Measurements from ENCODE around the gene OSMR.

The OSMR gene

DNA sequence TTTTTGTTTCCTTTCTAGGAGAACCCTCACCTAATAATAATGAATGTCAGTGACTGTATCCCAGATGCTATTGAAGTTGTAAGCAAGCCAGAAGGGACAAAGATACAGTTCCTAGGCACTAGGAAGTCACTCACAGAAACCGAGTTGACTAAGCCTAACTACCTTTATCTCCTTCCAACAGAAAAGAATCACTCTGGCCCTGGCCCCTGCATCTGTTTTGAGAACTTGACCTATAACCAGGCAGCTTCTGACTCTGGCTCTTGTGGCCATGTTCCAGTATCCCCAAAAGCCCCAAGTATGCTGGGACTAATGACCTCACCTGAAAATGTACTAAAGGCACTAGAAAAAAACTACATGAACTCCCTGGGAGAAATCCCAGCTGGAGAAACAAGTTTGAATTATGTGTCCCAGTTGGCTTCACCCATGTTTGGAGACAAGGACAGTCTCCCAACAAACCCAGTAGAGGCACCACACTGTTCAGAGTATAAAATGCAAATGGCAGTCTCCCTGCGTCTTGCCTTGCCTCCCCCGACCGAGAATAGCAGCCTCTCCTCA lies 87.1 kb downstream of the OSMR start:
- DNase-seq = no peak

DNA sequence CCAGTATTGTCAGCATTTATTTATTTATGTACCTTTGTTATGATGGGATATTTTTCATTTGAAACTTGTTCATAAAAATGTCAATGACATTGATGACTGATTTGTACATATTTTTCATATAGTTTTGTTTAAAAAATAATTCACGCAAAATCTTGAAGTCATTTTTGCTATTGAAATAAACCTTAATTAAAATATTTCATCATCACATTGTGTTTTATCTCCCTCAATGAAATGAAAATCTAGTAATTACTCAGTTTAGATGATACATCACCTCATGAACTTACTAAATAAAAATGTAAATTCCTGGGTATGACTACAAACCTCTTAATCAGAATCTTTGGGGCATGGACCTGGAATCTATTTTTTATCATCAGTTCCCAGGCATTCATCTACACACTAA lies 89.6 kb downstream of the OSMR start:
- DNase-seq = no peak

DNA sequence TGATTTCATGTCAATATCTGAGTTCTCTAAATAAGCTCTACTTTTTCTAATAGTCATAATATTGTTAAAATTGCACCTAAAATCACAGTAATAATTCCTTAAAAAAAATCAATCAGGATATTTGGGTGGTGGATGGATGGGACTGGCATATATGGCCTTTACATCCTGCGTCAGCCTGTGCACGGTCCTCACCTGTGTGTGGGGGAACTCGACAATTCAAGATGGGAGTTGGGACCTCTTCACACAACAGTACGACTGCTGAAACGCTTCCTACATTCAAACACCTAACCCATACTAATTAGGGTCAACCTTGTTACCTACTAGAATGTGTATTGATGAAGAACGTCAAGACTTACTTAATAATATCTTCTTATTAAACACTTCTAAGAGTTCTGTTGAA lies 90.5 kb downstream of the OSMR start:
- no peak for DNase-seq

DNA sequence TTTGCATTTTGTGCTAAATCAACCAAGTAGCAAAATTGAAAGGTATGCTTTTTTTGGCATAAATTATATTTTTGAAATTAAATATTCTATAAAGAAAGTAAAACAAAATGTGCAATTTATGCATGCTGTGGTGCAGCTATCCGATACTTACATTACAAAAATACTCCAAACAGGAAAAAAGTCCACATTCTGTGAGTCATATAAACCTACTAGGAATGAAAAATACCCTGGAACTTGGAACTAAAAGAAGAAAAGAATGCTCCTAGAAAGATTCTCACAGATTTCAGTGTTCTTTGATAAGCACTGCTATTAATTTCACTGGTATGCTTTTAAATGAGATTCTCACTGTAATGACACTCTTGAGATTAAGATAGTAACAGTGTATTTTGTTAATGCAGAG lies 92.6 kb downstream of the OSMR start:
- DNase-seq = no peak

- no peak for DNase-seq
These were observed 93.2 kb downstream of the OSMR start for GRCh38 chr5:38938973-38939372.

DNA sequence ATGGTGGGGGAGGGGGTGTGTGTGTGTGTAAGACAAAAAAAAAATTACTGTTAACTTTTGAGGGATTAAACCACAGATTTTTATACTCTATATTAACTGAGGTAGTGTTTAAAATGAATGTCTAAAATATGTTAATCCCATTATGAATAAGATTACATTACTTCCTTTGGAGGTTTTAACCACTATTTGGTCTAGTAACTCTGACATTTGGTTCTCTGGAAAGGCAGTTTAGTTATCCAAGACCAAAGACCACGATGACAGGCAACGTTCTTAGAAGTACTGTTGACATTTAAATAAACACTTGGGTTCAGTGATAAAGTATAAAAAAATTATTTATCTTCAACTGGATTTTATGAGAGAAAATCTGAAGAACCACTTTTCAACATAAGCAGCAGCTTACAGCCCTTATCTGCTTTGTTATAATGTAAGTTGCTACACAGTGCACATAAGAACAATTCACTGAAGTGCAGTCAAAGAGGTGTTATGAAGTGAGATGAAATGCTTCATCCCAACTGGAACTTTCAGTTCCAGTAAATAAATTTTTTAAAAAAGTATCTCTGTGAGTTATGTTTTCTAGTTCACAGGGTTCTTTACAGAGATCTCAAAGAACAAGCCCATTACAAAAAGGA lies 94.5 kb downstream of the OSMR start:
- no peak for DNase-seq

- DNase-seq = no peak
These were observed 96.1 kb downstream of the OSMR start for GRCh38 chr5:38941912-38942311.

DNA sequence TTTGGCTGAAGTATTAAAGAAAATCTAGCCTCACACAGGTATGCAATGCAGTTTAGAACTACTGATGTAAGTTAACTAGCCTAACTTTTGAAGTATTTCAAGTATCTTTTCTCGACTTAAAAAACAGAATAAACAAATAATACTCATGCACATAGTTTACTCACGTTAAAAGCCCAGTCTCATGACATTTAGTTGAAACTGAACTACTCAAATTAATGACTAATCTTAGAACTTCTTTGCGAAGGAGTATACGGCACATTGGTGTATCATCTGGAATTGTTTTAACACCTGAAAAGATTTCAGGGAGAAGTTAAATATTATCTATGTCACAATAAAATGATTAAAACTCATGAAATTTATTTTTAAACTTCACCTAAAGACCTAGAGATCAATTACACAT lies 98.5 kb downstream of the OSMR start:
- no peak for DNase-seq

- DNase-seq = no peak
These were observed 102.7 kb downstream of the OSMR start for GRCh38 chr5:38948501-38948900.

- DNase-seq = no peak
These were observed 107.7 kb downstream of the OSMR start for GRCh38 chr5:38953426-38954012.

DNA sequence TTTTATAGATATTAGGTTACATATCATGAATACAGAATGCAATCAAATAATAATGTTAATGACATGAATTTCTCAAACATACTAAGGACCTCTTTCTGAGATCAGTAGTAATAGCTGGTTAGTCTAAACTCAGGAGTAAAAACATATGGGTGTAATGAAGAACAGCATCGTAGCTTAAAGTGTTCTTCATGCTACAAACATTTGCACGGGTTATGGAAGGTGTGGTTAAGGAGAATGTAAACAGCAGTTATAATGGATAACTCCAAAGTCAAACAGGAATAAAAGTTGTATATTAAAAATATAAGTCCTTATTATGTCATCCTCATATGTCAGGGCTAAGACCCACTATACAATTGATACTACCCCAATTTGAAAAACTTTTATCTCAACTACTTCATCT lies 115.9 kb downstream of the OSMR start:
- no peak for DNase-seq

- no peak for DNase-seq
These were observed 122.9 kb downstream of the OSMR start for GRCh38 chr5:38968665-38969064.

DNA sequence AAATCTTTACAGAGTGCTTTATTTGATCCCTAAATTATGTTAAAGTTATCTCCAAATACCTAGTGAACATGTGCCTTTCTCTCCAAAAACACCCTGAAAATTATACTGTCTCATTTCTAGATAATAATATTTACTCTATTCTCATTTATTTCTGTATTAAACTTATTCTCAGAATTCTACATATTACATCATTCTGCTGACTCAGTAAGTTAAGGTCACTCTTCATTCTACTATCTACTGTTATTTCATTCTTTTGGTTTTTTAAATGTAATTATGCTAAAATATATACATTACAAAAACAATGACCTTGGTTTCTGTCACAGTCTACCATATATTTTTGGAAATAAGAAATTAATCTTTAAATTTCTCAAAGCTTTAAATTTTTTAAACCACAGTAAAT lies 132.2 kb downstream of the OSMR start:
- no peak for DNase-seq

DNA sequence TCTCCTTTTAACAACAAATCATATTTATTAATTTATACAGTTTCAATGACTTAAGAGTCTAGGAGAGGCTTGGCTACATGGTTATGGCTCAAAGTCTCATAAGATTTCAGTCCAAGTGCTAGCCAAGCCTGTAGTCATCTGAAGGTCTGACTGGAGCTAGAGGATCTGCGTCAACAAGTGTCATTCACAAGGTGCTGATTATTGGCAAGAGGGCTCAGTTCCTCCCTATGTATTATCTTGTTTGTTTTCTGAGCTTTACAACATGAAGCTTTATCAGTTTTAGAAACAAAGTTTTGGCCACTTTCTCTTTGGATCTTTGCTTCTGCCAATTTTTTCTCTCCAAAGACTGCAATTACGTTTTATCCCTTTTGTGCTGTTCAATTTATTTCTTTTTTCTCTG lies 133.7 kb downstream of the OSMR start:
- no peak for DNase-seq
